H9 (cell line): ENCODE data around the gene NPDC1. TPM values are rescaled to one million over a fixed set of nuclear protein-coding genes. Genes with fewer than 3 reads are reported as not detected.

Source experiments
- DNase-seq: peaks from one replicate; pipeline ENCODE4 v3.0.0-alpha.2; 2017
- H2AFZ ChIP-seq: one replicate; pipeline ENCODE4 v1.6.1; 2013; ENCODE audit warnings: mild to moderate bottlenecking, low read length, control low read depth, moderate library complexity
- H2AK5ac ChIP-seq: 2 replicates; pipeline ENCODE4 v1.6.1; 2013; ENCODE audit warnings: low read length, control low read depth, mixed read lengths; ENCODE audit not compliant: insufficient read length
- H2BK120ac ChIP-seq: one replicate; pipeline ENCODE4 v1.6.1; 2013; ENCODE audit warnings: low read depth, mild to moderate bottlenecking, low read length, control low read depth, inconsistent platforms; ENCODE audit not compliant: poor library complexity, severe bottlenecking
- H2BK12ac ChIP-seq: 2 replicates; pipeline ENCODE4 v1.6.1; 2013; ENCODE audit warnings: low read length, control low read depth, mixed read lengths, low read depth; ENCODE audit not compliant: insufficient read length
- H2BK15ac ChIP-seq: 2 replicates; pipeline ENCODE4 v1.6.1; 2013; ENCODE audit warnings: low read depth, low read length, control low read depth
- H2BK20ac ChIP-seq: one replicate; pipeline ENCODE4 v1.6.1; 2013; ENCODE audit warnings: low read depth, mild to moderate bottlenecking, low read length, control low read depth, inconsistent platforms; ENCODE audit not compliant: poor library complexity, severe bottlenecking
- H2BK5ac ChIP-seq: 2 replicates; pipeline ENCODE4 v1.6.1; 2013; ENCODE audit warnings: low read length, control low read depth, mixed read lengths; ENCODE audit not compliant: insufficient read length
- H3K14ac ChIP-seq: 2 replicates; pipeline ENCODE4 v1.6.1; 2013; ENCODE audit warnings: low read length, control low read depth; ENCODE audit not compliant: insufficient read depth
- H3K18ac ChIP-seq: 2 replicates; pipeline ENCODE4 v1.6.1; 2013; ENCODE audit warnings: low read depth, mild to moderate bottlenecking, mixed read lengths, low read length, control low read depth; ENCODE audit not compliant: insufficient read length
- H3K23ac ChIP-seq: 2 replicates; pipeline ENCODE4 v1.6.1; 2013; ENCODE audit warnings: low read length, control low read depth, mixed read lengths, low read depth; ENCODE audit not compliant: insufficient read length
- H3K23me2 ChIP-seq: 2 replicates; pipeline ENCODE4 v1.6.1; 2013; ENCODE audit warnings: low read depth, mild to moderate bottlenecking, mixed read lengths, low read length, control low read depth; ENCODE audit not compliant: insufficient read length, poor library complexity, severe bottlenecking
- H3K27ac ChIP-seq: 2 replicates; pipeline ENCODE4 v1.5.1; 2013; ENCODE audit warnings: low read length, control low read depth, mixed read lengths, low read depth; ENCODE audit not compliant: insufficient read length
- H3K27me3 ChIP-seq: 2 replicates; pipeline ENCODE4 v1.6.1; 2013; ENCODE audit warnings: low read length, control low read depth, inconsistent platforms; ENCODE audit not compliant: insufficient read depth
- H3K4ac ChIP-seq: 2 replicates; pipeline ENCODE4 v1.6.1; 2013; ENCODE audit warnings: low read depth, mild to moderate bottlenecking, control low read depth, inconsistent platforms, low read length, moderate library complexity
- H3K4me1 ChIP-seq: 2 replicates; pipeline ENCODE4 v1.6.1; 2013; ENCODE audit warnings: low read length, control low read depth, inconsistent platforms; ENCODE audit not compliant: insufficient read depth
- H3K4me2 ChIP-seq: 2 replicates; pipeline ENCODE4 v1.6.1; 2013; ENCODE audit warnings: low read length, control low read depth, mixed read lengths; ENCODE audit not compliant: insufficient read length, insufficient read depth
- H3K56ac ChIP-seq: 2 replicates; pipeline ENCODE4 v1.6.1; 2013; ENCODE audit warnings: low read depth, mild to moderate bottlenecking, mixed read lengths, low read length, control low read depth; ENCODE audit not compliant: insufficient read length
- H3K79me1 ChIP-seq: 2 replicates; pipeline ENCODE4 v1.6.1; 2013; ENCODE audit warnings: low read depth, mild to moderate bottlenecking, moderate library complexity, low read length, control low read depth, inconsistent platforms; ENCODE audit not compliant: insufficient read depth, poor library complexity, severe bottlenecking
- H3K79me2 ChIP-seq: 2 replicates; pipeline ENCODE4 v1.6.1; 2013; ENCODE audit warnings: low read length, control low read depth, inconsistent platforms; ENCODE audit not compliant: insufficient read depth
- H3K9ac ChIP-seq: 2 replicates; pipeline ENCODE4 v1.6.1; 2013; ENCODE audit warnings: low read length, control low read depth, mixed read lengths; ENCODE audit not compliant: insufficient read length; ENCODE audit errors: extremely low read depth
- H3K9me3 ChIP-seq: one replicate; pipeline ENCODE4 v1.6.1; 2013; ENCODE audit warnings: low read depth, low read length, inconsistent platforms; ENCODE audit not compliant: control insufficient read depth
- H3T11ph ChIP-seq: one replicate; pipeline ENCODE4 v1.6.1; 2013; ENCODE audit warnings: mild to moderate bottlenecking, low read length, control low read depth, inconsistent platforms
- H4K20me1 ChIP-seq: one replicate; pipeline ENCODE4 v1.6.1; 2013; ENCODE audit not compliant: control insufficient read depth, insufficient read length, insufficient read depth
- H4K5ac ChIP-seq: 2 replicates; pipeline ENCODE4 v1.6.1; 2013; ENCODE audit warnings: low read depth, mild to moderate bottlenecking, mixed read lengths, low read length, control low read depth; ENCODE audit not compliant: insufficient read length
- H4K8ac ChIP-seq: replicated peaks from 2 replicates; pipeline ENCODE4 v1.6.1; 2013; ENCODE audit warnings: low read length, control low read depth, mixed read lengths, low read depth; ENCODE audit not compliant: insufficient read length
- H4K91ac ChIP-seq: 2 replicates; pipeline ENCODE4 v1.6.1; 2013; ENCODE audit warnings: low read depth, mild to moderate bottlenecking, moderate library complexity, mixed read lengths, low read length, control low read depth; ENCODE audit not compliant: insufficient read length
- H3K27ac Mint-ChIP-seq, 3 experiments: 2 replicates in 2 of 3; 3 replicates in 1 of 3; pipeline ENCODE4 v1.8.0; 2020 to 2021; ENCODE audit warnings: mixed read lengths in 3 of 3, mild to moderate bottlenecking in 1 of 3, moderate library complexity in 1 of 3
- H3K27me3 Mint-ChIP-seq: 2 replicates; pipeline ENCODE4 v1.8.0; 2021; ENCODE audit warnings: low read depth, mild to moderate bottlenecking, moderate library complexity, mixed read lengths
- H3K36me3 Mint-ChIP-seq, 3 experiments: 2 replicates in 2 of 3; 3 replicates in 1 of 3; pipeline ENCODE4 v1.8.0; 2020 to 2021; ENCODE audit warnings: low read depth in 3 of 3, mixed read lengths in 3 of 3; ENCODE audit not compliant: insufficient read depth in 1 of 3
- H3K4me1 Mint-ChIP-seq, 2 experiments: 2 replicates each; pipeline ENCODE4 v1.8.0; 2020; ENCODE audit warnings: mixed read lengths in 2 of 2
- H3K4me3 Mint-ChIP-seq, 2 experiments: 2 replicates in 1 of 2; 3 replicates in 1 of 2; pipeline ENCODE4 v1.8.0; 2020 to 2021; ENCODE audit warnings: mild to moderate bottlenecking in 2 of 2, mixed read lengths in 2 of 2, moderate library complexity in 1 of 2
- H3K9me3 Mint-ChIP-seq, 2 experiments: 2 replicates in 1 of 2; 3 replicates in 1 of 2; pipeline ENCODE4 v1.8.0; 2020; ENCODE audit warnings: mild to moderate bottlenecking in 2 of 2, mixed read lengths in 2 of 2, moderate library complexity in 1 of 2
- CTCF ChIP-seq: fragments of 200-600 bp; sonication (generic); conservative IDR thresholded peaks from 3 replicates; pipeline ENCODE4 v1.8.0; 2021; ENCODE audit warnings: antibody characterized with exemption, mild to moderate bottlenecking
- WGBS: extraction: QIAGEN DNeasy Blood & Tissue Kit; methylation state at CpG from one replicate; pipeline ENCODE4 v1.1.7; 2013; ENCODE audit warnings: missing lambda C conversion rate, low lambda C conversion rate, mixed read lengths; ENCODE audit not compliant: insufficient read length; ENCODE audit errors: extremely low coverage; 5-methylcytosine and 5-hydroxymethylcytosine counted together
- total RNA-seq: library from RNA; stranded (reverse); gene quantifications from 2 replicates; pipeline ENCODE4 v1.2.1, GENCODE V29; 2021

Gene NPDC1
- total RNA-seq, 1 experiment from 2014 or later, result 57.6 TPM

DNA sequence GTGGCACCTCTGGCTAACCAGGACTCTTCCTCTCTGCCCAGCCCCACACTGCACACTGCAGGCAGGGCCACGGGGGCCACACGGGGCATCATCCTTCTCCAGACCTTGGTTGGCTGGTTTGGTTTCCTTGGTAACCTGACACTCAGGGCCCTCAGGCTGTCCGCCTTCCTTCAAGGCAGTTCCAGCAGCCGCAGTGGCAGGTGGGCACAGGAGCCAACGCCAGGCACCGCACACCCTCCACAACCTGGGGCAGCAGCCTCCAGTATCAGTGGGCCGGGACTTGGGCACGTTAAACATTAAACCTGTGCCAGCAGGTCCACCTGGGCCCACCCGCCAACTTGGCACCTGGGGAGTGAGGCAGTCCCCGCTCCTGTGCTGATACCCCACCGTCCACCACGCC is 1.9 kb downstream of the NPDC1 start:
- H2BK12ac ChIP-seq, result no peak overlapping the region
- H2BK120ac ChIP-seq, result no peak overlapping the region
- H2BK20ac ChIP-seq, result no peak overlapping the region
- H2AK5ac ChIP-seq, result no peak overlapping the region
- Mint-ChIP-seq H3K4me3 (no peak overlapping the region), H3K36me3 (peaks cover 0 to 3% (median 0%) of the 10 kb centered on the region in 3 experiments; a peak in 1 of 7 replicates), H3K27me3 (peaks cover 31% of the 10 kb centered on the region), H3K9me3 (no peaks in the 10 kb centered on the region), H3K4me1 (peaks cover 5 to 6% of the 10 kb centered on the region in 2 experiments), H3K27ac (no peak overlapping the region)
- no peaks in the 10 kb centered on the region for H4K20me1 ChIP-seq
- no peak overlapping the region for H4K5ac ChIP-seq
- WGBS, result no CpG with 5 or more reads among the region's 12 CpGs
- no peak overlapping the region for H3K4ac ChIP-seq
- no peak overlapping the region for H3K23ac ChIP-seq
- no peaks in the 10 kb centered on the region for H3K9me3 ChIP-seq
- no peak for TF ChIP-seq CTCF
- H3T11ph ChIP-seq, result no peak overlapping the region
- no peak overlapping the region for H3K18ac ChIP-seq
- H2BK15ac ChIP-seq, result no peak overlapping the region
- peaks cover 11% of the 10 kb centered on the region for H3K23me2 ChIP-seq
- H3K4me1 ChIP-seq, result no peaks in the 10 kb centered on the region
- DNase-seq, result no peak
- no peak overlapping the region for H3K56ac ChIP-seq
- no peak overlapping the region for H3K4me2 ChIP-seq
- no peak overlapping the region for H3K27ac ChIP-seq
- H3K79me2 ChIP-seq, result peaks cover 2% of the 10 kb centered on the region; the same call in 1 of the 2 replicates
- no peak overlapping the region for H2BK5ac ChIP-seq
- H2AFZ ChIP-seq, result no peak overlapping the region
- H3K79me1 ChIP-seq, result no peaks in the 10 kb centered on the region
- no peak overlapping the region for H4K91ac ChIP-seq
- H3K14ac ChIP-seq, result no peak overlapping the region
- no peak overlapping the region for H4K8ac ChIP-seq
- no peak overlapping the region for H3K9ac ChIP-seq
- H3K27me3 ChIP-seq, result peaks cover 4% of the 10 kb centered on the region; the same call in 1 of the 2 replicates
